GM19372 (cell line): ENCODE measurements around the gene PHACTR3.
"Not testable (repeated sequence)": the region's sequence is repeated elsewhere in the genome, so short reads cannot be mapped to it uniquely, and the experiment has no call there.

Source experiments
- ATAC-seq: cut with Tn5 transposase; IDR thresholded peaks from one replicate; pipeline ENCODE4 v1.9.1; 2021; ENCODE audit warnings: mild to moderate bottlenecking, low read depth, moderate library complexity; ENCODE audit not compliant: unreplicated experiment

PHACTR3 gene

DNA sequence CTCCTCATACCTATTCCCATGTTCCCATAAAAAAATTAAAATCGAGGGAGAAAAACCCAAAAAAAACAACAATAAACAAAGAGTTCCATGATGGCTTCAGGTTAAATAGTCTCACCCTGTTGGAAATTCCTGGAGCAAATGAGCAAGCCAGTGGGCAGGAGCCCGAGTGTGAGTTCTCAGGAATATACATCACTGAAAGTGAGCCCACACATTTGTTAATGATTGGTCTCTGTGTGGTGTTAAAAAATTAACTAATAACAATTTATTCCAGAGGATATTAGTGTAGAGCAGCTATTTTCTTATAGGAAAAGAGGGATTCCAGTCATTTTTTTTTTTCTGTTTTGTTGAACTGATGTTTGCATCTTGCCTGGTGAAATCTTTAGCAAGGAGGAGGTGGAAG lies 12.9 kb downstream of the PHACTR3 start:
- ATAC-seq: no peak

- no peak for ATAC-seq
These were observed 13.8 kb downstream of the PHACTR3 start for GRCh38 chr20:59618131-59618530.

GRCh38 chr20:59618585-59618984 lies 14.2 kb downstream of the PHACTR3 start:
- not testable (repeated sequence) for ATAC-seq

GRCh38 chr20:59620860-59621505 lies 16.6 kb downstream of the PHACTR3 start:
- no peak for ATAC-seq

GRCh38 chr20:59622496-59622895 lies 18.2 kb downstream of the PHACTR3 start:
- no peak for ATAC-seq

- ATAC-seq: no peak
These were observed 18.8 kb downstream of the PHACTR3 start for GRCh38 chr20:59623133-59623532.

GRCh38 chr20:59623583-59623982 lies 19.2 kb downstream of the PHACTR3 start:
- ATAC-seq: no peak

GRCh38 chr20:59624401-59624800 lies 20.1 kb downstream of the PHACTR3 start:
- ATAC-seq: no peak

DNA sequence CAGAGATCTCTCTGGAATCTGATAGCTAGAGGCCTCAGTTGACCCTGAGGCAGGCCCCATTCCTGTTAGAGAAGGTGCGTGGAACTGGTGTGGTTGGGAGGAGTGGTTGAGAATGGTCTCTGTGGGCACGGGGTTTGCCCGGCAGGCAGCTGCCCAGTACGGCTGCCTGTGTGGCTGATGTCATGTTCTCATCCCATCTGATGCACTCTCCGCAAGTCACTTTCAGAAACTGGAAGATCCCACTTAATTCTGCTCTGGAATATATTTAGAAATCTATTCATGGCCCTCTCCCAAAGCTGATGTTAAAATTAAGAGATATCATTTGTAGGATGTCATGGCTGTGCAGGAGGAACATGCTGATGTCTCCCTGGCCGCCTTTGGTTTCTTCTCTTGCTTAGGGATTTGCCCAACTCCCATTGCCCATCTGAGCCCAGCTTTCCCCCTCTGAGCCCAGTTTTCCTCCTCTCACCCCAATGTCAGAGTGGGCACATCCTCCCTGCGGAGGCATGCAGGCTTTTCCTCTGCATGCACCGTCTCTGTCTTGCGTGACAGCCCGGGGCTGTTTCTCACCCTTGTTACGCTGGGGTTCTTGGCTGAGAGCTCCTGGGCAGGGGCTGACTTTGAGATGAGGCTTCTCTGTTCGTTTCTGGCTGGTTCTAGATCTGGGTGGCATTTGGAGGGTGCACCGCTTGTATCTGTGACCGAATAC lies 21.0 kb downstream of the PHACTR3 start:
- ATAC-seq: no peak

GRCh38 chr20:59627298-59627697 lies 23.0 kb downstream of the PHACTR3 start:
- ATAC-seq: no peak

DNA sequence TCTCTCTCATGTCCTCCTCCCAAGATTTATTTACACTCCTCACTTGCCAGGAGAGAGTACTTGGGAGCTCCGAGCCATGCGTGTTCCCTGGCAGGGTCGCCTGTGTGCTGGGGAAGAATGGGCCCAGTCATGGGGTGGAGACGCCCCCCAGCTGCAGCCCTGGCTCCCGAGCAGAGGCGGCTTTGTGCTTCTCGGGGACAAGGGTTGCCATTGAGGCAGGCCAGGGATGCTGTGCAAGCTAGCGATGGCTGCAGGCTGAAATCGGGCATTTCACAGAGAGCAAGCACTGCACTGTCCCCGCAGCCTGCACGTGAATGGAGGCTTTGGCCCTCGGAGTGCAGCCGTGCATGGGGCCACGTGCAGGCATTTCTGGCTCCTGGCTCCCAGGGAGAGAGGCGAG lies 23.8 kb downstream of the PHACTR3 start:
- no peak for ATAC-seq

- no peak for ATAC-seq
These were observed 25.1 kb downstream of the PHACTR3 start for GRCh38 chr20:59629141-59630045.

DNA sequence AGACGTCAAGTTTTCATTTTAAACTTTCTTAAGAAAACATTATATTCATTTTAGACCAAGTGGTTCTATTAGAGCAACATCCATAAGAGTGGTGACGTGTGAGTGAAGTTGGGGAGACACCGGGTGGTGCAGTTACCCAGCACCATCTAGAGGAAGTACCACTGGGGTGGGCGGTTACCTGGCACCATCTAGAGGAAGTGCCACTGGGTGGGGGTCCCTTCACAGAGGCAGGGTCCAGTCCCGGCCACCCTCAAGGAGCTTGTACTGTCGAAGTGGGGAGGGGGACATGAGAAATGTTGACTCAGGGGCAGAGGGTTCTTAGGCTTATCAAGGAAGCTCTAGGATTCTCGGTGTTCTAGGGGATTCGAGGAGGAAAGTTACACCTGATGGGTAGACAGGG lies 26.2 kb downstream of the PHACTR3 start:
- ATAC-seq: no peak

DNA sequence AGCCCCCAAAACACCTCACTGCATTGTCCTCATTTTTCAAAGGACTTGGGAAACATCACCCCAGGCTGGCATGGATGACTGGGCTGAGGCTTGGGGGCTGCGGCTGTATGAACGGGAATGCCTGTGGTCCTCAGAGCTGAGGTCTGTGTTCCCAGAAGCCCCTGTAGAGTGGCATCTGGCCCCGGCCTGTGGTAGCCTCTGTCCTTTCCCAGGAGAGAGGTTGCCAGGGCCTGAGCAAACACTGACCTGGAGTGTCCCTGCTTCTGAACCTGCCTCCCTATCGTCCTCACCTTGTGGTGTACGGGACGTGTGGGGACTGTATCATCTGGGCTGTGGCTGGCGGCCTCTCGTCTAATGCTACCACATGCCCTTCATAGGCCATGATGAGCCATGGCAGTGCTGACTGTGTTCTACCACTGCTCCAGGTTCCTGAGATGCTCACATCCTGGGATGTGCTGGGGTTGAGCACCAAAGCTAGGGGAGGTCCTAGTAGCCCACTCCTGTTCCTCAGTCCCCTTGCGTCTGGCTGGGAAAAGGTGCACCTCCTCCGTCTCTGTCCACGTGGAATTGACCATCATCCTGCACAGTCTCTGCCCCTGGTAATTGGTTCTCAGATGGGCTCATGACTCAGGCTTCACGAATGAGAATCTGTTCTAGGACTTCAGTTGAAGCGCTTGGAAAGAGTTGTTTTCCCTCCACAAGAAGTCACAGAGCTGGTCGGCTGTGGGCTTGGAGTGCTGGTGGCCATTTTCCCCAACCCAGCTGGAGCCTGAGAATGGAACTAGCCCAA lies 27.6 kb downstream of the PHACTR3 start:
- ATAC-seq: no peak

DNA sequence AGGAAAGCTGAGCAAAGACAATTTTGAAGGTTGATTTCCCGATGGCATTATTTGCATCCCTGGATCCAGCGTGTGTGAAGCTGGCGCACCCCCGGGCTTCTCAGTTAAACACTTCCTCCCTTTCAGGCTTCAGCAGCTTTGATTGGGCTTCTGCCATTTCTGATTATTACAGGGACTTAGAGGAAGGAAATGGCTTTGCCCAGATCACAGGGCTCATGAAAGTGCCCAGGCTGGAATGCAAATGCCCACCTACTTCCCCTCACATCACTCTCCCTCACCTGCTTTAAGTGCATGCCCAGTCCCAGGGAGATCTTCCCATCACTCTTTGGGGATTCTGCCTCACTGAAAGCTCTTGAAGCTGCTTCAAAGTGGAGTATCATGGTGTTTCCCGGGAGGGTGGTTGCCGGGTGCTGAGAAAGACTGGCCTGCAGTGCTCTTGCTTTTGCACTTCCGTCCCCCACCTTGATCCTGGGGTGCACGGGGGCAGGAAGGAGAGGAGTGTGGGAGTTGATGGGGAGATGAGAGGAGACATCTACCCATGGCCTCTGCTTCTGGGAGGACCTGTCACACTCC lies 28.3 kb downstream of the PHACTR3 start:
- ATAC-seq: no peak

GRCh38 chr20:59633656-59634251 lies 29.4 kb downstream of the PHACTR3 start:
- no peak for ATAC-seq

DNA sequence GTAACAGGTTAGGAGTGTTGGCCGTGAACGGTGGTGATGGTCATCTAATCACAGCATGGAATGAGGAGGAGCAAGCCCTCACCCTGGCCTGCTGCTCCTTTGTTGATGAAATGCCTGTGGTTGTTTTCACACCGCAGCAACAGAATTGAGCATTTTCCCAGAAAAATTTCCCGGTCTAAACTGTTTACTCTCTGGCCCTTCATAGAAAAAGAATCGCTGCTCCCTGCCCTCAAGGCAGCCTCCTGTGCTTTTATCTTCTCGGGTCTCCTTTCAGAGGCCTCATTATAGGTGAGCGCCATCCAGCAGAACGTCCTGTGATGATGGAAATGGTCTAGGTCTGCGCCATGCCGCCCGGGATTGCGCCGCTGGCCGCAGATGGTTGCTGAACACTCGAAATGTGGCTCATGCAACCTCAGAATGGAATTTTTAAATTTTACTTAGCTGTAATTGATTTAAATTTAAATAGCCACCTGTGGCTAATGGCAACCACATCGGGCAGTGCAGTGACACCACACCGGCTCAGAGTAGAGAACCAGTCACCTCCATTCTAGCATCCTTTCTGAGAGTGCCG lies 30.2 kb downstream of the PHACTR3 start:
- no peak for ATAC-seq

- no peak for ATAC-seq
These were observed 32.5 kb downstream of the PHACTR3 start for GRCh38 chr20:59636766-59637370.

- no peak for ATAC-seq
These were observed 35.9 kb downstream of the PHACTR3 start for GRCh38 chr20:59640267-59640666.
